T-cell (primary cell): ENCODE results near the gene SCAMP4. TPM values are rescaled to one million over a fixed set of nuclear protein-coding genes. Genes with fewer than 3 reads are reported as not detected.
A peak's percentile ranks its signal among the peaks of the same experiment; 100 is the strongest.

ENCODE experiments used
- ATAC-seq, 4 experiments: fragments of 200-7000 bp in 3 of 4; fragments of 150-1000 bp in 1 of 4; cut with Tn5 transposase; replicated peaks in 1 of 4; 1 replicate in 3 of 4; 2 replicates in 1 of 4; pipeline ENCODE4 v1.10.0; 2021; ENCODE audit warnings: moderate library complexity in 3 of 4, mild to moderate bottlenecking in 2 of 4, moderate number of reproducible peaks in 1 of 4
- CTCF ChIA-PET, 2 donors: fragments of 300-600 bp; sonication (Branson Sonifier 250); formaldehyde crosslinking; loops; one replicate each; lab custom pipeline; 2022; ENCODE audit warnings: antibody characterized with exemption in 2 of 2; lab: Charles Lee
- POLR2A ChIA-PET, 2 donors: fragments of 300-600 bp; sonication (Branson Sonifier 250); formaldehyde crosslinking; loops; one replicate each; lab custom pipeline; 2022; ENCODE audit warnings: antibody characterized with exemption in 2 of 2; lab: Charles Lee
- DNase-seq, 35 experiments: peaks; one replicate each; pipeline versions ENCODE4 v3.0.0 to v3.0.0-alpha.2; 2013 to 2023
- H3K27ac ChIP-seq: one replicate; pipeline ENCODE4 v1.5.1; 2013; ENCODE audit warnings: low read length
- H3K27me3 ChIP-seq, 2 experiments: replicated peaks in 1 of 2; 1 replicate in 1 of 2; 2 replicates in 1 of 2; pipeline versions ENCODE4 v1.6.1 to v1.7.0; 2013; ENCODE audit warnings: low read length in 1 of 2, mixed read lengths in 1 of 2; ENCODE audit not compliant: control insufficient read depth in 2 of 2, insufficient read depth in 2 of 2; ENCODE audit errors: extremely low read depth in 1 of 2
- H3K36me3 ChIP-seq, 2 donors: 1 replicate in 1 of 2; 2 replicates in 1 of 2; pipeline versions ENCODE4 v1.6.1 to v1.7.0; 2013; ENCODE audit warnings: low read length in 1 of 2; ENCODE audit not compliant: control insufficient read depth in 2 of 2, insufficient read depth in 1 of 2; ENCODE audit errors: extremely low read depth in 1 of 2
- H3K4me1 ChIP-seq, 2 experiments: 1 replicate in 1 of 2; 2 replicates in 1 of 2; pipeline versions ENCODE4 v1.6.1 to v1.7.0; 2013; ENCODE audit warnings: low read length in 2 of 2, mixed read lengths in 1 of 2; ENCODE audit not compliant: insufficient read depth in 2 of 2, control insufficient read depth in 1 of 2; ENCODE audit errors: extremely low read depth in 1 of 2
- H3K4me3 ChIP-seq, 2 donors: 1 replicate in 1 of 2; 2 replicates in 1 of 2; pipeline versions ENCODE4 v1.5.1 to v1.7.0; 2013; ENCODE audit warnings: mild to moderate bottlenecking in 2 of 2, low read length in 1 of 2, moderate library complexity in 1 of 2; ENCODE audit not compliant: control insufficient read depth in 1 of 2; ENCODE audit errors: extremely low read depth in 1 of 2
- H3K9me3 ChIP-seq: 2 replicates; pipeline ENCODE4 v1.7.0; 2013
- H3K27ac Mint-ChIP-seq, 2 donors: one replicate each; pipeline ENCODE4 v1.8.0; 2020 to 2021; ENCODE audit warnings: mild to moderate bottlenecking in 2 of 2, mixed read lengths in 2 of 2
- H3K27me3 Mint-ChIP-seq, 2 donors: one replicate each; pipeline ENCODE4 v1.8.0; 2021 to 2022; ENCODE audit warnings: mixed read lengths in 2 of 2
- H3K36me3 Mint-ChIP-seq: one replicate; pipeline ENCODE4 v1.8.0; 2021; ENCODE audit warnings: mixed read lengths
- H3K4me1 Mint-ChIP-seq, 3 donors: one replicate each; pipeline ENCODE4 v1.8.0; 2020 to 2022; ENCODE audit warnings: mixed read lengths in 3 of 3, mild to moderate bottlenecking in 1 of 3
- H3K4me3 Mint-ChIP-seq, 3 donors: one replicate each; pipeline ENCODE4 v1.8.0; 2020 to 2022; ENCODE audit warnings: mild to moderate bottlenecking in 3 of 3, mixed read lengths in 3 of 3, moderate library complexity in 3 of 3
- H3K9me3 Mint-ChIP-seq, 3 donors: one replicate each; pipeline ENCODE4 v1.8.0; 2020 to 2022; ENCODE audit warnings: mixed read lengths in 3 of 3
- WGBS: methylation state at CpG from one replicate; pipeline ENCODE4 v1.1.5; 2013; ENCODE audit warnings: missing lambda C conversion rate; ENCODE audit not compliant: insufficient coverage; 5-methylcytosine and 5-hydroxymethylcytosine counted together
- total RNA-seq, 35 experiments: library from RNA in 6 of 35; stranded (reverse) in 6 of 35; fragments of 120-200 nt in 1 of 35; gene quantifications; one replicate each; pipeline versions ENCODE4 v1.2.1 to v1.2.4 and lab custom pipeline; 2013 to 2026

SCAMP4 gene
- total RNA-seq, 5 donors from 2014 or later (not counting 1 experiment from before 2014, with no cell fraction given), result 24.8 to 49.2 (median 27.5) TPM

DNA sequence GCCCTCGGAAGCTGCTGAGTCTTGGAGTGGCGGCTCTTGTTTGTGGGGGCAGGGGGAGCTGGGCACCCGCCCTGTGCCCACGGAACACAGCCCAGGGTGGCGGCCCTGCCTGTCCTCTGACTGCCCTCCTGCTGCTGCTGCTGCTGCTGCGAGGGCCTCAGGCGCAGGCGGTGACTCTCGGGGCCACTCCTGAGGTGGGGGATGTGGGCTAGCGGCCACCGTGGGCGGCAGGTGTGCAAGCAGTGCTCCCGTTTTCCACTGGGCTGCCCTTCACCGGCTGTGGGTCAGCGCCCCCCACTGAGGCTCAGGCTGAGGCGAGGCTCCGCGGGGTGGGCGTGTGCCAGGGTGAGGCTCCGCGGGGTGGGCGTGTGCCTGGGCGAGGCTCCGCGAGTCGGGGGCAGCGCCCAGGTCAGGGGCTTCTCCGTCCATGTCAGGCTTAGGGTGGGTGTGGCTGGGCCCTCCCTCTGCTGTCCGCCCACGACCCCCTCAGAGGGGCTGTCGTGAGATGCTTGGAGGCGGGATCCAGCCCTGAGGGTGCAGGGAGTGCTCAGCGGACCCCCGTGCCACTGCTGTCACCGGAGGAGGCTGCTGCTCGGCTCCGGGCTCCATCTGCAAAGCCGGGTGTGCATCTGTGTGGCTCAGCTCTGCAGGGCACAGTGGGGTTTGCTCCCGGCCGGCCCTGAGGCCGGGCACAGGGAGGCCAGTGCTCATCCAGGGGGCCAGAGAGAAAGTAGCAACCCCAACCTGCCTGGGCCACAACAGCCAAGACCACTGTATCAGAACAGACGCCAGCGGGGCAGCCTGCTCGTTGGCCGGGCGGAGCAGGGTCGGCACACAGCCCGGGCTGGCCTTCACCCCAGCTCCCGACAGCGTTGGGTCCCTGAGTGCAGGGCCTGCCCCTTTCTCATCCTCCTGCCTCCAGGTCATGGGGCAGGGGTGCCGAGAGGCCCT lies 50.2 kb downstream of the SCAMP4 start:
- no peak overlapping the region for H3K27ac Mint-ChIP-seq
- H3K4me3 Mint-ChIP-seq, result no peak overlapping the region
- no peaks in the 10 kb centered on the region for H3K36me3 Mint-ChIP-seq
- DNase-seq (no peak), ATAC-seq (peak in 1 of 4 experiments; percentile 5)
- Histone ChIP-seq H3K4me1 (peaks cover 0 to 55% of the 10 kb centered on the region in 2 experiments), H3K9me3 (no peaks in the 10 kb centered on the region), H3K4me3 (no peak overlapping the region), H3K36me3 (peaks cover 9 to 26% of the 10 kb centered on the region in 2 donors), H3K27me3 (no peaks in the 10 kb centered on the region), H3K27ac (no peak overlapping the region)
- CTCF ChIA-PET, result no interaction called here
- POLR2A ChIA-PET, result no interaction called here
- no peaks in the 10 kb centered on the region for H3K9me3 Mint-ChIP-seq
- WGBS, result 87% methylated on average over 51 of the region's 51 CpGs
- H3K4me1 Mint-ChIP-seq, result peaks cover 13 to 26% (median 23%) of the 10 kb centered on the region in 3 donors
- H3K27me3 Mint-ChIP-seq, result no peaks in the 10 kb centered on the region

DNA sequence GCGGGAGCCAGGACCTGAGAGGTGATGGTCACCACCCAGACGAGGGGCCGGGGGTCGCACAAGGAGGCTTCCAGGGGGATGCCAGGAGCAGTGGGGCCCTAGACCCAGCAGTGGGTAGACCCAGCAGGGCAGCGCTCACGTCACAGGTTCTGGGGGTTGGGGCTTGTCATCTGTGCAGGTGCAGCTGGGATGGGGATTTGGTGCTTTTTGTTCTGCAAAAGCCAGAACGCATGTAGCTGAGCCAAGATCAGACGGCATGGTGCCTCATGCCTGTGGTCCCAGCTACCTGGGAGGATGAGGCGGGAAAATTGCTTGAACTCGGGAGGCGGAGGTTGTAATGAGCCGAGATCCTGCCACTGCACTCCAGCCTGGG lies 50.9 kb downstream of the SCAMP4 start:
- Histone ChIP-seq H3K27me3 (no peaks in the 10 kb centered on the region), H3K9me3 (no peaks in the 10 kb centered on the region), H3K27ac (no peak overlapping the region), H3K4me1 (peaks cover 0 to 55% of the 10 kb centered on the region in 2 experiments), H3K4me3 (no peak overlapping the region), H3K36me3 (peaks cover 9 to 31% of the 10 kb centered on the region in 2 donors)
- ChIA-PET POLR2A (no interaction called here), CTCF (no interaction called here)
- Mint-ChIP-seq H3K4me3 (no peak overlapping the region), H3K4me1 (peaks cover 13 to 25% (median 24%) of the 10 kb centered on the region in 3 donors), H3K36me3 (no peaks in the 10 kb centered on the region), H3K27ac (peak overlapping the region in 1 of 2 donors; percentile 44), H3K9me3 (no peaks in the 10 kb centered on the region), H3K27me3 (no peaks in the 10 kb centered on the region)
- ATAC-seq (no peak), DNase-seq (no peak)
- WGBS, result 88% methylated on average over 12 of the region's 12 CpGs

DNA sequence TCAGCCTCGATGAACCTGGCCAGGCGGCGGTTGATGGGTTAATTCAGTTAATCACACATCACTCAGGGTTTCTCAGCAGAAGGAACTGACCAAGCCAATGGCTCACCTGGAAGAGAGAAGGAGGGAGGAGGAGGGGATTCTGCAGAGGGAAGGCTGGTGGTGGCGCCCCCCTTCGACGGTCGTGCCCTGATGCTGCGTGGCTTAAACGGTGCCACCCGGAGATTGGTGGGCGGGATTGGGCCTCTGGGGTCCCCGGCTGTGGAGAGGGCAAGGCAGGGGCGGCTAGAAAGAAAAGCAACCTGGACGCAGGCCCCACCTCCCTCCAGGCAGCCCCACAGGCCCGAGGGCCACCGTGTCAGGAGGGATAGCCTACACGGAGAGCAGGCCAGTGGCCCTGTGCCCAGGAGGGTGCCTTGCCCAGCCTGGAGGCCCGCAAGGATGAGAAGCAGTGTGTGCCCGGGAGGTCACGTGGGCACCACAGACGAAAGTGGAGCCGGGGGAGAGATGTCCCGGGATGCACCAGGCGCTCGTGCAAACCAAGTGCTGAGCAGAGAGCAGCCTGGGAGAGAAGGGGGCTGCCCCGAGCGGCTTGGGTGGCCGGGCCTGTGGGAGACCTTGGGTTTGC lies 51.8 kb downstream of the SCAMP4 start:
- no peak overlapping the region for H3K4me3 Mint-ChIP-seq
- CTCF ChIA-PET, result no interaction called here
- no peaks in the 10 kb centered on the region for H3K27me3 Mint-ChIP-seq
- 94% methylated on average over 12 of the region's 28 CpGs for WGBS
- Histone ChIP-seq H3K36me3 (peaks cover 9 to 29% of the 10 kb centered on the region in 2 donors), H3K4me1 (peaks cover 0 to 55% of the 10 kb centered on the region in 2 experiments), H3K27me3 (no peaks in the 10 kb centered on the region), H3K4me3 (no peak overlapping the region), H3K27ac (no peak overlapping the region), H3K9me3 (no peaks in the 10 kb centered on the region)
- no peak for ATAC-seq
- H3K27ac Mint-ChIP-seq, result no peak overlapping the region
- no peaks in the 10 kb centered on the region for H3K36me3 Mint-ChIP-seq
- H3K4me1 Mint-ChIP-seq, result peaks cover 13 to 27% (median 23%) of the 10 kb centered on the region in 3 donors
- POLR2A ChIA-PET, result no interaction called here
- H3K9me3 Mint-ChIP-seq, result no peaks in the 10 kb centered on the region
- no peak for DNase-seq

DNA sequence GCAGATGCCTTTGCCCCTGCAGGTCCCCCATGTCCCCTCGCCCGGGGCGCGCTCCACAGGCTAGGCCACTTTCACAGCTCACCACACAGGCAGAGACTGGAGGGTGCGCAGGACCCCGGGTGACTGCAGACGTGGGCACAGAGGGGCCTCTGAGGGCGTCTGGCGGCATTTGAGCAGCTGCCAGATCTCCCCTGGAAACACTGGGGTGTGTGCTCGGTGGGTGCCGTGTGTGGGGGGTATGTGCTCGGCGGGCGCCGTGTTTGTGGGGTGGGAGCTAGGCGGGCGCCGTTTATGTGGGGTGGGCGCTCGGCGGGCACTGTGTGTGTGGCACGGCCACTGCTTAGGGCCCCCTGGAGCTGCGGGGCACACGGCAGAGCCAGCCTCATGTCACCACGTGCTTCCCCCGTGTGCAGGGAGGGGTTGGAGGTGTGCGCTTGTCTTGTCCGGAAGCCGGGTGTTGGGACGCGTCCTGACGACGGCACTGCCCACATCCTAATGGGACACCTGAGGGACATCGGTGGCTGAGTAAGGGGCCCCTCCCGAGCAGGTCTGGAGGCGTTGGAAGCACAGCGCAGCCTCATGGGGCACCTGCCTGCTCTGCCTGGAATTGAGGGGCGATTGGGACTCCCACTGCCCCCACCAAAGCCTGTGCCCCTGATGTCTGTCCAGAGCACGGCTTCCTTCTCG lies 52.5 kb downstream of the SCAMP4 start:
- no peak for DNase-seq
- Mint-ChIP-seq H3K9me3 (no peaks in the 10 kb centered on the region), H3K4me1 (peaks cover 13 to 22% (median 19%) of the 10 kb centered on the region in 3 donors), H3K4me3 (no peak overlapping the region), H3K27me3 (no peaks in the 10 kb centered on the region), H3K36me3 (peaks cover 2% of the 10 kb centered on the region), H3K27ac (no peak overlapping the region)
- 95% methylated on average over 23 of the region's 40 CpGs for WGBS
- H3K27ac ChIP-seq, result no peak overlapping the region
- H3K4me1 ChIP-seq, result peaks cover 0 to 52% of the 10 kb centered on the region in 2 experiments
- peaks cover 9 to 24% of the 10 kb centered on the region in 2 donors for H3K36me3 ChIP-seq
- POLR2A ChIA-PET, result no interaction called here
- CTCF ChIA-PET, result no interaction called here
- no peaks in the 10 kb centered on the region for H3K27me3 ChIP-seq
- no peak overlapping the region for H3K4me3 ChIP-seq
- ATAC-seq, result peak in 1 of 4 experiments; percentile 2
- no peaks in the 10 kb centered on the region for H3K9me3 ChIP-seq

DNA sequence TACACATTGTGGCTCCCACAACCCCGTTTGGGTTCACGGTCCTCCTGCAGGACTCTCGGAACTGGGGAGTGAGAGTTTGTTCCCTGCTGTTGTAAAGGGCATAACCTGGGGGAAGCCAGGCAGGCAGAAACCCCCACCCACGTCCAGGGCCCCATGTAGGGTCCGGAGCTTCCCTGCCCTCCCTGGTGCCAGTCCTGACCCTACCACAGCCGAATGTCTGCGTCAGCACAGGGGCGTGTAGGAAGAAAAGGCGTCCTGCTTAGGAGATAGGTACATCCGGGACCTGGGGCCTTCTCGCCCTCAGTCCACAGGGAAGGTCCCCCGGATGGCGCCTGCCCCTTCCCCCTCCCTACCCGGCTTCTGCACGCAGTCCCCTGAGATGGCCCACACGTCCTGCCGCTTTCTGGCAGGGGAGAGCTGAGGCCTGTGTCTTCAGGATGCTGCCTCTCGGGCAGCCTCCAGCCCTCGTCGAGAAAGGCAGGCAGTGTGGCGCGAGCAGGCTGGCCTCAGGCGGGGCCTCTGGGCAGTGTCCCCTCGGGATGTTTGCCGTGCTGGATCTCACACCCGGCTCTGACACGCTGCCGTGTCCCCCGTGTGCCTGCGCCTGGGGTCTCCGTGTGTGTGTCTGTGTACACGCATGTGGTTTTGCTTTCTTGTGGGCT lies 54.9 kb downstream of the SCAMP4 start:
- H3K27me3 Mint-ChIP-seq, result no peaks in the 10 kb centered on the region
- H3K4me3 ChIP-seq, result no peak overlapping the region
- H3K27me3 ChIP-seq, result no peaks in the 10 kb centered on the region
- peaks cover 4% of the 10 kb centered on the region for H3K36me3 Mint-ChIP-seq
- ChIA-PET POLR2A (no interaction called here), CTCF (no interaction called here)
- H3K27ac Mint-ChIP-seq, result peak overlapping the region in 1 of 2 donors; percentile 23
- H3K27ac ChIP-seq, result no peak overlapping the region
- ATAC-seq (no peak), DNase-seq (no peak)
- H3K9me3 Mint-ChIP-seq, result no peaks in the 10 kb centered on the region
- H3K4me1 Mint-ChIP-seq, result peaks cover 13 to 22% (median 22%) of the 10 kb centered on the region in 3 donors
- peaks cover 3 to 17% of the 10 kb centered on the region in 2 donors for H3K36me3 ChIP-seq
- H3K4me3 Mint-ChIP-seq, result no peak overlapping the region
- WGBS, result 95% methylated on average over 13 of the region's 32 CpGs
- H3K9me3 ChIP-seq, result no peaks in the 10 kb centered on the region
- peaks cover 0 to 28% of the 10 kb centered on the region in 2 experiments for H3K4me1 ChIP-seq
